HG03442 (cell line): ENCODE results near the gene XYLT1.

Experiments
- ATAC-seq: cut with Tn5 transposase; IDR thresholded peaks from one replicate; pipeline ENCODE4 v1.9.1; 2021; ENCODE audit warnings: mild to moderate bottlenecking, moderate library complexity; ENCODE audit not compliant: unreplicated experiment

Gene XYLT1

DNA sequence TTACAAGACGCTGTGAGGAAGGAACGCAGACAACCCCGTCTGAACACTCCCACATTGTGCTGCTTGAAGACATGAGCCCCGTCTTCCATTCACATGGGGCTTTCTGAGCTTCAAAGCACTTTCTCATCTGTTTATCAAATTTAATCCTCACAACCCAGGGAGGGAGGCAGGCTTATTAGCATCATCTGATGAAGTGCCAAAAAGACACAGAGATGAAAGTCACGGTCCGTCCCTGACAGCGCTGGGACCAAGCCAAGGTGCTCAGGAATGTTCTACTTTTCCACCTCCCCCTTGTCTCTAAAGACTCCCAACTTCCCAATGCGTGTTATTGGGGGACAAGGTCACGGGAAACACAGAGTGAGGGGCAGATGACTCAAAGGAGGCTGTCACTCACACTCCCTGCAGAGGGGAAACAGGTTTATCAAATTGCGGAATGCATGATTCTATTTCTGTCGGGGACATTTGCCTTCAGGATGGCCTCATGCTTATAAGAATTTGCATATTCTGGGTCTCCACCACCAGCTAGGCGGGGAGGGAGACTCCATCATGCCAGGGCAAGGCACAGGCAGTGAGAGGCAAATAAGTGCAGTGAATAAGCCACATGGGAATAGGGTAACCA is 10.7 kb downstream of the XYLT1 start:
- ATAC-seq = peak; percentile 59

DNA sequence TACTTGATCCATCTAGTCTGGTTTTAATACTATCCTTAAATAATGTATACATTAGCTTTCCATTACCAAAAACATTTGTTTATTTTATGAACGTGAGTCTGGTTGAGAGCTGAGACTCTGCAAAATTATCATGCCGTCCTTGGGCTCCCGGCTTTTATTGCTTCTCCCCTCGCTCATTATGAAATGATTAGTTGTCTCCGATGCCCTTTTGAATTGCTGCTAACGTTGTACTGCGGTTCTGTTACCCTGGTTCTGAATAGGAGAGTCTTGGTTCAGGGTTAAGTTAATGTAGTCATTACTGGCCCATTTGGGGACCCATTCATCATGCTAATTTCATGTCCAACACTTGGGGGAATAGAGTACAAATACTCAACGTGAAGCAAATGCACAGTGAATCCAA is 12.8 kb downstream of the XYLT1 start:
- ATAC-seq = no peak

DNA sequence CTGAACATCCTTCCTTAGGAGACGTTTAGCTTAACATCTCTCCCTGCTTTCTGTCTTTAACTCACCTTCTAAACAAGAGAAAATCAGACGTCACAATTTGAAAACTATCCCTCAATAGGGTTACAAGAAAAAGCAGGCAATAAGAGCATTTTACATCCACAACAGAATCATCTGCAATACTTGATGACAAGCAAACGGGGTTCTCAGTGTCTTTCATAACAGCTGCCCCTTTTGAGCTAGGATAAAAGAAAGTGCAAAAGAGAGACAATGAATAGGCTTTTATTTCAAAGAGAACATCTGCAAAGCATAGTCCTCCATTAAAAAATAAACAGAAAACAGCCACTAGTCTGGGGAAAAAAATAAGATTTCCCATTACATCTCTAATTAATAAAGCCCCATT is 13.2 kb downstream of the XYLT1 start:
- ATAC-seq = no peak

DNA sequence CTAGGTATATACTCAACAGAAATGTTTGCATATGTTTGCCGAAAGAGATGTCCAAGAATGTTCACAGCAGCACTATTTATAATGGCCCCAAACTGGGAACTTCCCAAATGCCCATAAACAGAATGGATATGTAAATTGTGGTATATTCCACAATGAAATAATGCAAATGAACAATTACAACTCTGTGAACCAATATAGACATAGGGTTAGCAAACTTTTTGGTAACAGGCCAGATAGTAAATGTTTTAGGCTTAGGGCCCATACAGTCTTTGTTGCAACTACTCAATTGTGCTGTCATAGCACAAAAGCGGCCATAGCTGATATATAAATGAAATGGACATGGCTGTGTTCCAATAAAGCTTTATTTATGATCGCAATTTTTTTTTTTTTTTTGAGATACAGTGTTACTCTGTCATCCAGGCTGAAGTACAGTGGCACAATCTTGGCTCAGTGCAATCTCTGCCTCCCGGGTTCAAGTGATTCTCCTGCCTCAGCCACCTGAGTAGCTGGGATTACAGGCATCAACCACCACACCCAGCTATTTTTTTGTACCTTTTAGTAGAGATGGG is 16.5 kb downstream of the XYLT1 start:
- no peak for ATAC-seq

- ATAC-seq = no peak
These were observed 17.3 kb downstream of the XYLT1 start for GRCh38 chr16:17453364-17454038.

GRCh38 chr16:17452922-17453321 is 17.8 kb downstream of the XYLT1 start:
- ATAC-seq = no peak

DNA sequence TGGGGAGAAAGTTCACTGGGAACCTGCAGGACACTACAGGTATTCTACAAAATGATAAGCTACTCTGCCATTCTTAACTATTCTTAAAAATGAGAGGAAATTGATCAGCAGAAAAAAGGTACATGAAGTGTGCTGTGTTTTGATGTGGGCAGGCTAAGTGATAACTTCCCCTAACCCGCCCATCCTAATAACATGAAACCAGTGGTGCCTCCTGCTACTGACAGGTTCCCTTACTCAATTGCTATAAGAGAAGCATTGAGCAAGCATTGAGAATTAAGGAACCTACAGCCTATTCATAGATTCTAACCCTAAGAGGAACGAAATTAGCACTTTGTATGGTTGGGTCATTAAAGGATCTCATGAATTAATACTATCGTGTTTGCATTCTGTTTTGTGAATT is 18.9 kb downstream of the XYLT1 start:
- ATAC-seq = no peak

DNA sequence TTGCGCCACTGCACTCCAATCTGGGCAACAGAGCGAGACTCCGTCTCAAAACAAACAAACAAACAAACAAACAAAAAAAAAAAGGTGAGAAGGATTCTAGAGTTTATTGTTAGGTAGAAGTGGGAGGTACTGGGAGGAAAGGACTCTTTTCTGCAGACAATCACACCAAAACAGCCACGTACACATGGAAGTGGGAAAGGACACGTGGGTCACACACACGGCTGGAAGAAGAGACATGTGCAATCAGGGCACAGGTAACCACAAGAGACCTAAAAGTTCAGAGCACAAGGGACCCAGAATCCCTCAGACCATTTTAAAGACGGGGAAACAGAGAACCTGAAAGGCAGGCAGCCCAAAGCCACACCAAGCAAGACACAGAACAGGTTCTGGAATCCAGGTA is 20.5 kb downstream of the XYLT1 start:
- no peak for ATAC-seq

DNA sequence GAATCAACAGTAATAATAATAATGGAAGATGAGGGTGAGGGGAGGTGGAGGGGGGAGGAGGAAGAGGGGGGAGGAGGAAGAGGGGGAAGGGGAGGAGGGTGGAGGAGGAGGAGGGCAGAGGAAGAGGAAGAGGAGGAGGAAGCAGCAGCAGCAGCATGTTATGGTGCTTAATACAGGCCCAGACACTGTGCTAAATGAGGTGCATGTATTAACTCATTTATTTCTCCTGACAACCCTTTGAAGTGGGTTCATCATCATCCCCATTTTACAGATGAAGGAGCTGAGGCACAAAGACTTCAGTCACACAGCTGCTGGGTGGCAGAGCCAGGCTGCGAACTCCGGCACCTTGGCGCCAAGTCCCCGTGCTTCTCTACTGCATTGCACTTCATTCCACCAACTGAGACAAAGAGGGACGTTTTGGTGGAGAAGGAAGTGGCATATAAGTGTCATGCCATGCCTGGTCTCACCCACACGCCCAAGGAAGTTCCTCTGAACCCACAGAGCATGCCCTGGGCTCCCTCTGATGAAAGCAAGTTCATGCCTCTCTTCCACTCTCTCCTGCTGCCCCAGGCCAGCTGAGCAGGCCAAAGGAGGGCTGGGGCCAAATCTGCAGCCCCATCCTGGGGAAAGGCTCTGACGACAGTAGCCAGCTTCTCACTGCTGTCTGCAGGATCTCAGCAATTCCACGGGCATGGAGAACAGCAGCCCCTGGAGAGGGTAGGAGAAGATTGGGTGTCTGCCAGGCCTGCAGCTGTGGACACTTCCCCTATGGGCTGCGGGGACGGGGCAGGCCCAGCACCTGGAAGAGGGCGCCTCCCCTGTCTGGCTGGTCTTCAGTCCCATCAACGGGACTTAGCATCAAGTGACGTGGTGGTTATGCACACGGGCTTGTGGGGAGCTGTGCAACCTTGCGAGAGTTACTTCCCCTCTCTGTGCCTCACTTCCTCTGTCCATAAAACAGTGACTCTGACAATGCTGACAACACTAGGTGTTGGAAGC is 21.8 kb downstream of the XYLT1 start:
- no peak for ATAC-seq

GRCh38 chr16:17447101-17447569 is 23.6 kb downstream of the XYLT1 start:
- no peak for ATAC-seq

DNA sequence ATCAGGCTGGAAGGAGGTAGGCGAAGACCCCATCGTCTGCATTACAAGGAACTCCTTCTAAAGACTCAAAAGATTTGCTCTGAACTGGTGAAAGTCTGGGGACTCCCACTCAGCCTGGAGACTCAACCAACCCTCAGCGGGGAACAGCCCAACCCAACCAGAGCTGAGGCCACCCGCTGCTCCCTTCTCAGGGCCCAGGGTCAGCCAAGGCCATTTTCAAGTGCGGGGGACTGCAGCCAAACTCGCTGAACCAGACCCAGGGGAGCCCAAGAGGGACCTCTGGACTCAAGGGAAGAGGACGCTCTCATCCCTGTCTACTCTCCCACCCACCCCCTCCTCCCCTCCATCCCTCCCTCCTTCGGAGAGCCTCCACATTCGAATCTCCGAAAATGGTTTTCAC is 24.1 kb downstream of the XYLT1 start:
- no peak for ATAC-seq

GRCh38 chr16:17445421-17445820 is 25.3 kb downstream of the XYLT1 start:
- no peak for ATAC-seq

GRCh38 chr16:17444658-17445057 is 26.1 kb downstream of the XYLT1 start:
- ATAC-seq = no peak

- no peak for ATAC-seq
These were observed 30.6 kb downstream of the XYLT1 start for GRCh38 chr16:17440131-17440530.

DNA sequence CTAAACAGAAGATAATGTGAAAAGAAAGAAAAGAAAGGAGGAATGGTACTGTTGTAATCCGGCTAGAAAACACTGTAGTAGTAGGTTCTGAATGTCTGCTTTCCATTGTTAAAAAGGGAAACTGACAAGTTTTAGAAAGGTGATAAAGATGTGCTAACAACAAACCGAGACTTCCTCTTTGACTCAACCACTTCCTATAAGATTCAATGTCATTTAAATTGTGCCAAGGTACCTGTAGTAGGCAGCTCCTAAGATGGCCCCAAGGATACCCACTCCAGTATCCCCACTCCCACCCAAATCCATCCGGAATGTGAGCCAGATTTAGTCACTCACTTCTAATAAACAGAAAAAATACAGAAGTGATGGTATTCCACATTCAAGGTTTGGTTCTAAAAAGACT is 31.2 kb downstream of the XYLT1 start:
- no peak for ATAC-seq

- ATAC-seq = no peak
These were observed 32.8 kb downstream of the XYLT1 start for GRCh38 chr16:17437981-17438380.

GRCh38 chr16:17437127-17437720 is 33.5 kb downstream of the XYLT1 start:
- ATAC-seq = no peak

DNA sequence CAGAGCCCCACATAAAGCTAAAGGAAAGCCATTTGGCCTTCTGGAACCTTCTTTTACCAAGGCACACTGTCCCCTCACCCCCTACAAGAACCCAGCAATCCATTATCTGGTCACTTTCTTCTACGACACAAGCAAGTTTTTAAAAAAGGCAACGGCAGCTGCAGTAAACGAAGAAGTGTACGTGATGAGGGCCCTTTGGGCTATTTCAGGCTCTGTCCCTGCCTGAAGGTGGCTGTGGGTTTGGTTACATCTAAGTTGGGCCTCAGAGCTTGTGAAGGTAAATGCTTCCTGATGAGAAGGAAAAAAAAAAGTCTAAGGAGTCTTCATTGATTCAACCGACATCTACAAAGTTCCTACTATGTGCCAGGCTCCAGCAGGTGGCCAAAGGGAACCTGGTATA is 35.4 kb downstream of the XYLT1 start:
- ATAC-seq = no peak

DNA sequence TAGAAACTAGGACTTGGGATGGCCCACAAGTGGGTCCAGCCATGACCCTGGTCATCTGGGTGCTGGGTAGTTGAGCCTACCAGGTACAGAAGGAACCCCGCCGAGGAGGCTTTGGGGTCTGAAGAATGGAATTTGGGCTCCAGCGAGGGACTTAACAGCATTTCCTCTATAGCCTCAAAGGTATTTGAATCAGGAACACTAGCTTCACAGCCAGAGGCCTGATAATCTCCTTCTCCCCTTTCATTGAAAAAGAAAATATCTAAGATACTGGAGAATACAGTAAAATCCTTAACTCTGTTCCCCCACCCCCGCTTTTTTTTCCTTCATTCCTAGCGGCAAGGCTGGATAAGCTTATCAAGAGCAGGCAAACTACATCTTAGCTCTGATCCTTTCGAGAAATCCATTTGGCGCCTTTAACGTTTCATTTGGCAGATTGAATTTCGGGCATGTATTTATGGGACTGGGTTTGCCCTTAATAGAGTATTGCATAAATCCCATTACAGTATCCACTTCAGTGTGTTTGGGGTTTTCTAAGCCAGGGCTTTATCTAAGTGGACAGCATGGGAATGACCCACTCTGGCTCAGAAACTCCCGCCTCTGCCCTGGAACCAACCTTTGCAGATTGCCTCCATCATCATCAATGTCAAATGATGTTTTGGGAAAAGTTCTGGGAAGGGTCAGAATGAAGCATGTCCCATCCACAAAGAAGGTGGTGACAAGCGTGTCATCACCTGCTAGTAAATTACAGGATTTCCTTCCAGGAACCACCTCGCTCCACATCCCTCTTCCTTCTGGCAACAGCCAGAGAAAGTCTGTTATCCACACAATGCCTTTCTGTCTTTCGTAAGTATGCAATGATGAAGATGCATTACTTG is 36.9 kb downstream of the XYLT1 start:
- no peak for ATAC-seq
